HepG2 (cell line): ENCODE data around the gene WDR37. TPM values are rescaled to one million over a fixed set of nuclear protein-coding genes. Genes with fewer than 3 reads are reported as not detected.

Source experiments
- CREB1 ChIP-seq, 2 experiments: fragments of 450-650 bp in 1 of 2; IDR thresholded peaks; 2 replicates each; pipeline ENCODE4 v1.6.1; 2016 to 2017; ENCODE audit warnings: control low read depth in 1 of 2, mild to moderate bottlenecking in 1 of 2, missing compliant biosample characterization in 1 of 2, missing genetic modification characterization in 1 of 2
- ESRRA ChIP-seq: sonication (generic); formaldehyde crosslinking; IDR thresholded peaks from 2 replicates; pipeline ENCODE4 v1.5.1; 2020; ENCODE audit warnings: mild to moderate bottlenecking, low read depth, missing genetic modification reagents
- KMT2B ChIP-seq: IDR thresholded peaks from 2 replicates; pipeline ENCODE4 v1.6.1; 2016; ENCODE audit warnings: missing genetic modification reagents, missing compliant biosample characterization
- MED13 ChIP-seq: sonication (generic); formaldehyde crosslinking; IDR thresholded peaks from 2 replicates; pipeline ENCODE4 v1.5.0; 2020; ENCODE audit warnings: missing genetic modification reagents
- RARA ChIP-seq: IDR thresholded peaks from 2 replicates; pipeline ENCODE4 v1.6.1; 2016; ENCODE audit warnings: missing genetic modification reagents, missing compliant biosample characterization
- U2AF2 ChIP-seq: fragments of 200-400 bp; formaldehyde crosslinking; IDR thresholded peaks from 2 replicates; pipeline ENCODE4 v1.6.1; 2017; ENCODE audit warnings: low read depth, mild to moderate bottlenecking, low read length
- ZBTB8A ChIP-seq: sonication (generic); formaldehyde crosslinking; IDR thresholded peaks from 2 replicates; pipeline ENCODE4 v1.4.0; 2020; ENCODE audit warnings: mild to moderate bottlenecking, low read depth, missing genetic modification reagents, borderline replicate concordance
- ZFYVE20 ChIP-seq: sonication (generic); formaldehyde crosslinking; IDR thresholded peaks from 2 replicates; pipeline ENCODE4 v1.8.0; 2023; ENCODE audit warnings: low read depth, mild to moderate bottlenecking, moderate library complexity, missing genetic modification reagents, borderline replicate concordance
- ZNF547 ChIP-seq: sonication (generic); formaldehyde crosslinking; IDR thresholded peaks from 2 replicates; pipeline ENCODE4 v1.5.1; 2020; ENCODE audit warnings: mild to moderate bottlenecking, missing genetic modification reagents
- ZNF556 ChIP-seq: sonication (generic); formaldehyde crosslinking; IDR thresholded peaks from 2 replicates; pipeline ENCODE4 v1.4.0; 2020; ENCODE audit warnings: mild to moderate bottlenecking, missing genetic modification reagents, borderline replicate concordance
- ZSCAN21 ChIP-seq: sonication (generic); formaldehyde crosslinking; IDR thresholded peaks from 2 replicates; pipeline ENCODE4 v1.8.0; 2022; ENCODE audit warnings: mild to moderate bottlenecking, missing genetic modification reagents, moderate library complexity, borderline replicate concordance
- polyA plus RNA-seq, 8 experiments: library from polyadenylated mRNA; depleted of rRNA in 3 of 8; stranded (reverse) in 7 of 8; unstranded in 1 of 8; fragments of >200 nt; fragmentation: Illumina TruSeq in 4 of 8; extraction: Trizol in 4 of 8; gene quantifications; 2 replicates each; pipeline versions ENCODE4 v1.2.1 to v1.2.3, GENCODE V29; 2011 to 2016; ENCODE audit warnings: low read depth in 4 of 8, missing spikeins in 1 of 8, mixed read lengths in 1 of 8; ENCODE audit not compliant: insufficient read depth in 1 of 8
- total RNA-seq, 5 experiments: library from RNA; depleted of rRNA; stranded (reverse); fragments of >200 nt; fragmentation: Illumina TruSeq; extraction: Trizol; gene quantifications; 2 replicates each; pipeline ENCODE4 v1.2.3, GENCODE V29; 2016; ENCODE audit warnings: low read depth in 1 of 5
- TF ChIP-seq, protein P1 (sequence below): sonication (generic); formaldehyde crosslinking; IDR thresholded peaks from 2 replicates; pipeline ENCODE4 v1.5.0; 2020; ENCODE audit warnings: missing genetic modification reagents, mild to moderate bottlenecking, borderline replicate concordance
- TF ChIP-seq, protein P2 (sequence below): sonication (generic); formaldehyde crosslinking; IDR thresholded peaks from 2 replicates; pipeline ENCODE4 v1.8.0; 2022; ENCODE audit warnings: low read depth, missing genetic modification reagents
- TF ChIP-seq, protein P3 (sequence below): sonication (generic); formaldehyde crosslinking; IDR thresholded peaks from 2 replicates; pipeline ENCODE4 v1.4.0; 2020; ENCODE audit warnings: mild to moderate bottlenecking, missing genetic modification reagents, borderline replicate concordance
- TF ChIP-seq, protein P4 (sequence below): sonication (generic); formaldehyde crosslinking; IDR thresholded peaks from 2 replicates; pipeline ENCODE4 v1.9.0; 2022; ENCODE audit warnings: missing genetic modification reagents, mild to moderate bottlenecking, borderline replicate concordance
- TF ChIP-seq, protein P5 (sequence below): sonication (generic); formaldehyde crosslinking; conservative IDR thresholded peaks from 2 replicates; pipeline ENCODE4 v1.8.0; 2022; ENCODE audit warnings: mild to moderate bottlenecking, moderate library complexity, missing genetic modification reagents
- TF ChIP-seq, protein P6 (sequence below): sonication (generic); formaldehyde crosslinking; IDR thresholded peaks from 2 replicates; pipeline ENCODE4 v1.4.0; 2020; ENCODE audit warnings: missing genetic modification reagents, low read depth, mild to moderate bottlenecking, borderline replicate concordance

Gene WDR37
- total and polyA plus RNA-seq, 2 of the 13 experiments (the other 11 are each of a cell fraction or from before 2014, with no cell fraction given), result 5.9 to 7.5 TPM

DNA sequence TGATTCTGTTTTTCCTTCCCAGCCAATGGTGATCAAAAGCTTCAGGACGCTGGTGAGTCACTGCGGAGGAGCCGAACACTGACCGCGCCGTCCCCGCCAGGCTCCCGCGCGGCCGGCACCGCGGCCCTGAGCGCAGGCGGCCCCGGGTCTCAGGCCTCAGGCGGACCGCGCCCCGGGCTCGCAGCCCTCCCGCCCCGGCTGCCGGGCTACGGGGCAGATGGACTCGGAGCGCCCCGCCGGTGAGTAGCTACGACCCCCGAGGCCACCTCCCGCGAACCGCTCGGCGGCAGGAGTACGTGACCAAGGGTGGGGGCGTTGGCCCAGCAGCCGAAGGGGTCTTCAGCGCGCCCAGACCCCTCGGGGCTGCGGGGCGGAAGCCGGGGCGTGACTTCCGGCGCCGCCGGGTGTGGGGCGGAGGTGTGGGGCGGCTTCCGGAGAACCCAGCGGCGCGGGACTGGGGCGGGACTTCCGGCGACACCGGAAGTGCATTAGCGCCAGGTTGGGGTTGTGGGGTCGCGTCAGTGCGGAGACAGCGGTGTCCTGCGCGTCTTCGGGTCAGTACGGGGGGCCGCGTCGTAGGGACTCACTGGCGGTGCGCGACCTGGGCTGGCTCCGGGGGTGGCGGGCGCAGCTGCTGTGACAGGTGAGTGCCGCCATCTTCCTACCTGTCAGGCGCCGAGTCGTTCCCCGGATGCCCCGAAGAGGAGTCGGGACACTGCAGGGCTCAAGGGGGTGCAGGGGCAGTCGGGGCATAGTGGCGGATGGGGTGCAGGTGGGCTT, at the start of gene WDR37 (continued):
- TF ChIP-seq, protein P1, sequence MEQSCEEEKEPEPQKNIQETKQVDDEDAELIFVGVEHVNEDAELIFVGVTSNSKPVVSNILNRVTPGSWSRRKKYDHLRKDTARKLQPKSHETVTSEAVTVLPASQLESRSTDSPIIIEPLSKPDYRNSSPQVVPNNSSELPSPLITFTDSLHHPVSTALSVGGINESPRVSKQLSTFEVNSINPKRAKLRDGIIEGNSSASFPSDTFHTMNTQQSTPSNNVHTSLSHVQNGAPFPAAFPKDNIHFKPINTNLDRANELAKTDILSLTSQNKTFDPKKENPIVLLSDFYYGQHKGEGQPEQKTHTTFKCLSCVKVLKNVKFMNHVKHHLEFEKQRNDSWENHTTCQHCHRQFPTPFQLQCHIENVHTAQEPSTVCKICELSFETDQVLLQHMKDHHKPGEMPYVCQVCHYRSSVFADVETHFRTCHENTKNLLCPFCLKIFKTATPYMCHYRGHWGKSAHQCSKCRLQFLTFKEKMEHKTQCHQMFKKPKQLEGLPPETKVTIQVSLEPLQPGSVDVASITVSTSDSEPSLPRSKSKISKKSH, result 0 out of 2 replicates have a peak, but pooled peaks have one; percentile 47
- TF ChIP-seq ZSCAN21 (CRISPR knock-in tag) (peak; percentile 41), MED13 (CRISPR knock-in tag) (0 out of 2 replicates have a peak, but pooled peaks have one; percentile 2), RARA (CRISPR knock-in tag) (peak; percentile 38), ZNF556 (0 out of 2 replicates have a peak, but pooled peaks have one; percentile 44), ZNF547 (peak; percentile 68; the same call in 1 of the 2 replicates), CREB1 (IDR thresholded peaks at IDR 0.05) (0 out of 2 replicates have a peak, but pooled peaks have one; percentile 29), CREB1 (CRISPR knock-in tag; IDR thresholded peaks at IDR 0.05) (no peak), U2AF2 (no peak), ESRRA (CRISPR knock-in tag) (peak; percentile 40; the same call in 1 of the 2 replicates), KMT2B (CRISPR knock-in tag) (peak; percentile 93), ZBTB8A (CRISPR knock-in tag) (peak; percentile 79; the same call in 1 of the 2 replicates), ZFYVE20 (CRISPR knock-in tag) (peak; percentile 36; the same call in 1 of the 2 replicates)
- TF ChIP-seq, protein P2, sequence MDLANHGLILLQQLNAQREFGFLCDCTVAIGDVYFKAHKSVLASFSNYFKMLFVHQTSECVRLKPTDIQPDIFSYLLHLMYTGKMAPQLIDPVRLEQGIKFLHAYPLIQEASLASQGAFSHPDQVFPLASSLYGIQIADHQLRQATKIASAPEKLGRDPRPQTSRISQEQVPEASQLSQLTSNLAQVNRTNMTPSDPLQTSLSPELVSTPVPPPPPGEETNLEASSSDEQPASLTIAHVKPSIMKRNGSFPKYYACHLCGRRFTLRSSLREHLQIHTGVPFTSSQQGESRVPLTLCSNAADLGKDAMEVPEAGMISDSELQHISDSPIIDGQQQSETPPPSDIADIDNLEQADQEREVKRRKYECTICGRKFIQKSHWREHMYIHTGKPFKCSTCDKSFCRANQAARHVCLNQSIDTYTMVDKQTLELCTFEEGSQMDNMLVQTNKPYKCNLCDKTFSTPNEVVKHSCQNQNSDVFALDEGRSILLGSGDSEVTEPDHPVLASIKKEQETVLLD, result peak; percentile 80
- TF ChIP-seq, protein P3, sequence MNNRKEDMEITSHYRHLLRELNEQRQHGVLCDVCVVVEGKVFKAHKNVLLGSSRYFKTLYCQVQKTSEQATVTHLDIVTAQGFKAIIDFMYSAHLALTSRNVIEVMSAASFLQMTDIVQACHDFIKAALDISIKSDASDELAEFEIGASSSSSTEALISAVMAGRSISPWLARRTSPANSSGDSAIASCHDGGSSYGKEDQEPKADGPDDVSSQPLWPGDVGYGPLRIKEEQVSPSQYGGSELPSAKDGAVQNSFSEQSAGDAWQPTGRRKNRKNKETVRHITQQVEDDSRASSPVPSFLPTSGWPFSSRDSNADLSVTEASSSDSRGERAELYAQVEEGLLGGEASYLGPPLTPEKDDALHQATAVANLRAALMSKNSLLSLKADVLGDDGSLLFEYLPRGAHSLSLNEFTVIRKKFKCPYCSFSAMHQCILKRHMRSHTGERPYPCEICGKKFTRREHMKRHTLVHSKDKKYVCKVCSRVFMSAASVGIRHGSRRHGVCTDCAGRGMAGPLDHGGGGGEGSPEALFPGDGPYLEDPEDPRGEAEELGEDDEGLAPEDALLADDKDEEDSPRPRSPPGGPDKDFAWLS (CRISPR knock-in tag), result 0 out of 2 replicates have a peak, but pooled peaks have one; percentile 51
- TF ChIP-seq, protein P4, sequence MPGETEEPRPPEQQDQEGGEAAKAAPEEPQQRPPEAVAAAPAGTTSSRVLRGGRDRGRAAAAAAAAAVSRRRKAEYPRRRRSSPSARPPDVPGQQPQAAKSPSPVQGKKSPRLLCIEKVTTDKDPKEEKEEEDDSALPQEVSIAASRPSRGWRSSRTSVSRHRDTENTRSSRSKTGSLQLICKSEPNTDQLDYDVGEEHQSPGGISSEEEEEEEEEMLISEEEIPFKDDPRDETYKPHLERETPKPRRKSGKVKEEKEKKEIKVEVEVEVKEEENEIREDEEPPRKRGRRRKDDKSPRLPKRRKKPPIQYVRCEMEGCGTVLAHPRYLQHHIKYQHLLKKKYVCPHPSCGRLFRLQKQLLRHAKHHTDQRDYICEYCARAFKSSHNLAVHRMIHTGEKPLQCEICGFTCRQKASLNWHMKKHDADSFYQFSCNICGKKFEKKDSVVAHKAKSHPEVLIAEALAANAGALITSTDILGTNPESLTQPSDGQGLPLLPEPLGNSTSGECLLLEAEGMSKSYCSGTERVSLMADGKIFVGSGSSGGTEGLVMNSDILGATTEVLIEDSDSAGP (CRISPR knock-in tag), result peak; percentile 85; the same call in 1 of the 2 replicates
- TF ChIP-seq, protein P5, sequence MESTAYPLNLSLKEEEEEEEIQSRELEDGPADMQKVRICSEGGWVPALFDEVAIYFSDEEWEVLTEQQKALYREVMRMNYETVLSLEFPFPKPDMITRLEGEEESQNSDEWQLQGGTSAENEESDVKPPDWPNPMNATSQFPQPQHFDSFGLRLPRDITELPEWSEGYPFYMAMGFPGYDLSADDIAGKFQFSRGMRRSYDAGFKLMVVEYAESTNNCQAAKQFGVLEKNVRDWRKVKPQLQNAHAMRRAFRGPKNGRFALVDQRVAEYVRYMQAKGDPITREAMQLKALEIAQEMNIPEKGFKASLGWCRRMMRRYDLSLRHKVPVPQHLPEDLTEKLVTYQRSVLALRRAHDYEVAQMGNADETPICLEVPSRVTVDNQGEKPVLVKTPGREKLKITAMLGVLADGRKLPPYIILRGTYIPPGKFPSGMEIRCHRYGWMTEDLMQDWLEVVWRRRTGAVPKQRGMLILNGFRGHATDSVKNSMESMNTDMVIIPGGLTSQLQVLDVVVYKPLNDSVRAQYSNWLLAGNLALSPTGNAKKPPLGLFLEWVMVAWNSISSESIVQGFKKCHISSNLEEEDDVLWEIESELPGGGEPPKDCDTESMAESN (CRISPR knock-in tag), result peak; percentile 91; the same call in 1 of the 2 replicates
- TF ChIP-seq, protein P6, sequence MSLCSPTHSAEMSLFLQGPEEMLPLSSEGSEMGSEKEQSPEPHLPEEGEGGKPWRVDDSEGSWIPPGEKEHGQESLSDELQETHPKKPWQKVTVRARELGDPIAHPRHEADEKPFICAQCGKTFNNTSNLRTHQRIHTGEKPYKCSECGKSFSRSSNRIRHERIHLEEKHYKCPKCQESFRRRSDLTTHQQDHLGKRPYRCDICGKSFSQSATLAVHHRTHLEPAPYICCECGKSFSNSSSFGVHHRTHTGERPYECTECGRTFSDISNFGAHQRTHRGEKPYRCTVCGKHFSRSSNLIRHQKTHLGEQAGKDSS (CRISPR knock-in tag), result no peak
